ENCODE results near the gene SLX9.

SLX9 gene

GRCh38 chr21:44969066-44969670, 29.3 kb downstream of the SLX9 start:
- CTCF ChIA-PET, result no interaction called here

GRCh38 chr21:44969931-44970755, 30.3 kb downstream of the SLX9 start:
- ChIA-PET CTCF (no interaction called here), POLR2A (no interaction called here)
- DNase-seq (ENCODE audit: extremely low spot score), result no peak
- TF ChIP-seq ELF4 (IDR thresholded peaks at IDR 0.05) (no peak), FOXK2 (IDR thresholded peaks at IDR 0.05) (no peak), L3MBTL2 (conservative IDR thresholded peaks at IDR 0.05) (no peak), CTBP1 (IDR thresholded peaks at IDR 0.05; ENCODE audit: borderline replicate concordance) (no peak), FOXM1 (IDR thresholded peaks at IDR 0.05; ENCODE audit: borderline replicate concordance) (no peak), NFRKB (IDR thresholded peaks at IDR 0.05) (no peak), FOXA1 (IDR thresholded peaks at IDR 0.05) (no peak), TARDBP (IDR thresholded peaks at IDR 0.05) (no peak), SP1 (IDR thresholded peaks at IDR 0.05) (no peak), LEF1 (IDR thresholded peaks at IDR 0.05; ENCODE audit: borderline replicate concordance) (no peak)

More at GRCh38 chr21:44969066-44969670, 29.3 kb downstream of the SLX9 start:
- POLR2A ChIA-PET, result no interaction called here
- no peak for DNase-seq (ENCODE audit: extremely low spot score)
- TF ChIP-seq L3MBTL2 (conservative IDR thresholded peaks at IDR 0.05) (no peak), SP1 (IDR thresholded peaks at IDR 0.05) (no peak), SUZ12 (IDR thresholded peaks at IDR 0.05) (no peak), ARNT (IDR thresholded peaks at IDR 0.05) (no peak), FOXM1 (IDR thresholded peaks at IDR 0.05; ENCODE audit: borderline replicate concordance) (no peak), CTBP1 (IDR thresholded peaks at IDR 0.05; ENCODE audit: borderline replicate concordance) (no peak), TARDBP (IDR thresholded peaks at IDR 0.05) (no peak), HDGF (IDR thresholded peaks at IDR 0.05; ENCODE audit: borderline replicate concordance) (no peak), PKNOX1 (IDR thresholded peaks at IDR 0.05) (no peak), LEF1 (IDR thresholded peaks at IDR 0.05; ENCODE audit: borderline replicate concordance) (no peak)

GRCh38 chr21:44970766-44971671, 31.2 kb downstream of the SLX9 start:
- DNase-seq (ENCODE audit: extremely low spot score), result no peak

GRCh38 chr21:44971672-44971995, 31.8 kb downstream of the SLX9 start:
- CTCF ChIA-PET, result no interaction called here
- no peak for DNase-seq (ENCODE audit: extremely low spot score)
- POLR2A ChIA-PET, result no interaction called here
- no peak for TF ChIP-seq LEF1 (IDR thresholded peaks at IDR 0.05; ENCODE audit: borderline replicate concordance)
- TF ChIP-seq ARNT (IDR thresholded peaks at IDR 0.05), result no peak
- no peak for TF ChIP-seq ZNF384 (IDR thresholded peaks at IDR 0.05)
- no peak for TF ChIP-seq FOXA1 (IDR thresholded peaks at IDR 0.05)
- no peak for TF ChIP-seq TARDBP (IDR thresholded peaks at IDR 0.05)
- no peak for TF ChIP-seq SUZ12 (IDR thresholded peaks at IDR 0.05)
- no peak for TF ChIP-seq SP1 (IDR thresholded peaks at IDR 0.05)

More at GRCh38 chr21:44970766-44971671, 31.2 kb downstream of the SLX9 start:
- TF ChIP-seq LEF1 (IDR thresholded peaks at IDR 0.05; ENCODE audit: borderline replicate concordance) (no peak), NFRKB (IDR thresholded peaks at IDR 0.05) (no peak), L3MBTL2 (conservative IDR thresholded peaks at IDR 0.05) (no peak), SP1 (IDR thresholded peaks at IDR 0.05) (no peak), FOXM1 (IDR thresholded peaks at IDR 0.05; ENCODE audit: borderline replicate concordance) (no peak), ARNT (IDR thresholded peaks at IDR 0.05) (no peak), ZNF384 (IDR thresholded peaks at IDR 0.05) (no peak), TARDBP (IDR thresholded peaks at IDR 0.05) (no peak), FOXA1 (IDR thresholded peaks at IDR 0.05) (no peak), CTBP1 (IDR thresholded peaks at IDR 0.05; ENCODE audit: borderline replicate concordance) (no peak), SUZ12 (IDR thresholded peaks at IDR 0.05) (no peak), HDGF (IDR thresholded peaks at IDR 0.05; ENCODE audit: borderline replicate concordance) (no peak), ELF4 (IDR thresholded peaks at IDR 0.05) (no peak), BHLHE40 (IDR thresholded peaks at IDR 0.05; ENCODE audit: borderline replicate concordance) (no peak), PKNOX1 (IDR thresholded peaks at IDR 0.05) (no peak), FOXK2 (IDR thresholded peaks at IDR 0.05) (no peak)
- CTCF ChIA-PET, result no interaction called here
- POLR2A ChIA-PET, result no interaction called here

GRCh38 chr21:44972301-44972814, 32.5 kb downstream of the SLX9 start:
- no peak for TF ChIP-seq L3MBTL2 (conservative IDR thresholded peaks at IDR 0.05)
- TF ChIP-seq SUZ12 (IDR thresholded peaks at IDR 0.05), result no peak
- TF ChIP-seq NFRKB (IDR thresholded peaks at IDR 0.05), result no peak
- TF ChIP-seq SP1 (IDR thresholded peaks at IDR 0.05), result no peak
- no peak for TF ChIP-seq PKNOX1 (IDR thresholded peaks at IDR 0.05)
- TF ChIP-seq ARNT (IDR thresholded peaks at IDR 0.05), result no peak
- no peak for DNase-seq (ENCODE audit: extremely low spot score)
- POLR2A ChIA-PET, result no interaction called here
- CTCF ChIA-PET, result no interaction called here
